Kidney capillary endothelial cell (primary cell): Measurements from ENCODE around the gene NTHL1.
"Not testable (repeated sequence)": the region's sequence is repeated elsewhere in the genome, so short reads cannot be mapped to it uniquely, and the experiment has no call there.

Experiments
- DNase-seq: peaks from one replicate; pipeline ENCODE4 v3.0.0-alpha.2; 2018; ENCODE audit warnings: low spot score

The NTHL1 gene

DNA sequence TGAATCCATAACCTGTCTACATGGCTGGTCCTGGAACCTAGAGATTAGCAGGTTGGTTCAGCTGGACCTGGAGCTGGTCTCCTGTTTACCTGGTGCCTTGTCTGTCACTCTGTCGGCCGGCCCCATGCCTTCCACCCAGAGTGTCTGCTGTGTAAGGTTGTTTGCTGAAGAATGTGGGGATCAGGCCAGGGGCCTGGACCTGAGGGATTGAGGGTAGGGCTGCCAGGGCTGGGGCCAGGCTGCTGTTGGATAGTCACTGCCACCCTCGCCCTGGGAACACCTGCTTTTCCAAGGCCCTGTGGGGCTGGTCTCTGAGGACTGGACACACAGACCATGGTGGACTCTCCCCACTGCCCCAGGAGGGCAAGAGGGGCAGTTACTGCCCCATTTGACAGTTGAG, 19.5 kb downstream of the NTHL1 start:
- no peak for DNase-seq

DNA sequence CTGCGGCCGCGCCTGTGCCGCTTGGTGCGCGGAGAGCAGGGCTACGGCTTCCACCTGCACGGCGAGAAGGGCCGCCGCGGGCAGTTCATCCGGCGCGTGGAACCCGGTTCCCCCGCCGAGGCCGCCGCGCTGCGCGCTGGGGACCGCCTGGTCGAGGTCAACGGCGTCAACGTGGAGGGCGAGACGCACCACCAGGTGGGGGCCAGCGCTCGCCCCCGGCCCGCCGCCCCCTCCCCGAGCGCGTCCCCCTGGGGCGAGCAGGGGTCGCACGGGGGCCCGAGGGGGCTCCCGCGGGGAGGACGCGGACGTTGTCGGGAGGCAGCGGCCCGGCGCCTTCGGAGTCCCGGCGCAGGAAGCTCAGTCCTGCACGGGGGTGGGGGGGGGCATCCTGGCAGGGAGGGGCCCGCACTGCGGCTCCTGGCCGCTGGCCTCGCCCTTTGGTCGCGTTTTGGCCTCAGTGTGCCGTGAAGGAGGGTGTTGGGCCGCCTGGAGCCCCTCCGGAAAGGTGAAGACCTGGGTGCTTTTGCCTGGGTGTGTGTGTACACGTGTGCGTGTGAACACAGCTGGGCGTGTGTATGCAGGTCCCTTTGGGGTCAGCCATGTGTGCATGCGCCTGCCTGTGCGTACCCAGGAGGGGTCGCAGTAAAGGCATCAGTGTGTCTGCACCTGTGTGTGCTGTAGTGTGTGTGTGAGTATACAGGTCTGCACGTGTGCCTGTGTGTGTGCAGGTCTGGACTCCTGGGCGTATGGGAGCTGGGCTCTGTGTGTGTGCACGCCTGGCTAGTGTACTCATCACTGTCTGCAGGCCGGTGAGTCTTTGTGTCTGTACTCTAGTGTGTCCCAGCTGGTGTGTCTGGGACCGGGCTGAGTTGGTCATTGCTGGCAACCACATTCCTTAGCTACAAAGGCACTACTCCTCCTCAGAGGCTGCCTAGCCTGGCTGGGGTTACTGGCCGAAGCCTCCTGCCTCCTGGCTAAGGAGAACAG, 20.3 kb downstream of the NTHL1 start:
- no peak for DNase-seq

DNA sequence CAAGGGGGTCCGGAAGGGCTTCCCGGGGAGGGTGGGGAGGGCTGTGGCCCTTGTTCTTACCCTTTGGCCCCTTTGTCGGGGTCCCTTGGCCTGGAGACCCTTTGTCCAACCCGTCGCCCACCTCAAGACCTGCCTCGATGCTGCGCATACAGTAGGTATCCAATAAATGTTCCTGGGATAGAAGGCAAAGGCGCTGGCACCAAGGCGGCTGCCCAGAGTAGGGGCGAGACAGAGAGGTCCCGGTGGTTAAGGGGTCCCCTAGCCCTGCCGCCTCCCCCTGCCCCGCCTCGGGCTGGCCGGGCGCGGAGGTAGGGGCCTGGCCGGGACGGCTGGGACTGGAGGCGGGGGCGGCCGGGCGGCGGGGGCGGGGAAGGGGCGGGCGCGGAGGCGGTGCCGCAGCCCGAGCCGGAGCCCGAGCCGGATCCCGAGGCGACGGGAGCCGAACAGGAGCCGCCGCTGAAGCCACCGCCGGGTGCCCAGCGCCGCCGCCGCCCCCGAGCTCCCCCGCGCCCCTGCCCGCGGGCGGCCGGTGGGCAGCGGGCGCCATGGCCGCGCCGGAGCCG, 21.1 kb downstream of the NTHL1 start, which contains the start of gene NHERF2:
Gene NHERF2 (plus strand): TSS at position 442 of the 563 bp plus-strand sequence. CDS start 104 bp downstream, at position 546.
- DNase-seq: no peak

DNA sequence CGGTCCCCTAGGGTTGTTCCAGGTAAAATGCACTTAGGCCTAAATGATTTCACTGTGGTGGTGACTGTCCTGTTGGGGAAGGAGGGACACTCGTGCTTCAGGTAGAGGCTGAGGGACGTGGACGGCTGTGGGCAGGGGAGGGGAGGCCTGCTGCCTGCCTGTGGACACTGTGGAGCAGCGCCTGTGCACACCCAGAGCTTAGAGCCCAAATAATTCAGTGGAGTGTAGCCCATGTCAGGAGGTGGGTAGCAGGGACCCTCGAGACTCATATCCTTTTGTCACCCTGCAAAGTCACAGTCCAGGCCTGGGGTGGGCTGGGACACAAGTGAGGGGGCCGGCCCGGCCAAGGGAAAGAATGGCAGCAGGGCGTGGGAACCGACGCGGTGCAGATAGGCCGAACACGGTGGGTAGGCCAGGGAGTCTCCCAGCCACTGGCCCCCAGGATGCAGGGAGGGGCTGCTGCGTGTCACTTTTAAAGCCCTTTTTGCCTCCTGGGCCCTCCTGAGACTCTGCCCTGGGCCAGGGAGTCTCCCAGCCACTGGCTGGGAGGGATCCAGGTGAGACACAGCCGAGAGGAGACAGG, 21.7 kb downstream of the NTHL1 start:
- DNase-seq: no peak

DNA sequence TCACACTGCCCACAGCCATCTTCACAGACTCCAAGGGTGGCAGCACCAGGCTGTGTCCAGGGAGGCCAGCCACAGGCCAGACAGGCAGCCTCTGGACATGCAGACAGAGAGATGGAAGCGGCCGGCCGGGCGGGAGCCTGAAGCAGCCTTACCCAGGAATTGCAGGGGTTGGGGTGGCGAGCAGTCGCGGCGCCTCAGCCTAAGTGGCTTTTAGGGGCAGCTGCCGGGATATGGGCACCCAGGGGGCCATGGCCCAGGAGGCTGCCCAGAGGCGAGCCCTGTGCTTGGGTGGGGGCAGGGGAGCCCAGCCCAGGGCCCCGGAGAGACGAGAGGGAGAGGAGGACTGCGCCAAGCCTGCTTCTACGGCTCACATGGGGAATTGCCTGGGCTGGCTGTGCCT, 22.4 kb downstream of the NTHL1 start:
- no peak for DNase-seq

DNA sequence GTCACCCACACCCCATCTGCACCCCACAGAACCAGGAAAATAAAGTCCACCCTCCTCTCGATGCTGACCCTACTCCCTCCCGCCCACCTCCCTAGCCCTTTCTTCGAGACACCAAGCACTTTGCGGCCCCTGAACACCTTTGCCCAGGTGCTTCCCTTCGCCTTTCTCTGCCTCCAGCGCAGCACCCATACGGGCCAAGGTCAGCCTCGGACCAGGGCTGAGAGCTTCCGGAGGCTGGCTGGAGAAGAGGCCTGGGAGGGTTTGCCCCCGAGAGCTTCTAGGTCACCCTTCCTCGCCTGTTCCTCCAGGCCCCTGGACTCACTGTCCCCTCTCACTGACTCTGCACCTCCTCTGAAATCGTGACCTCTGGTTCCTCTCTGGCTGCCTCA, 23.6 kb downstream of the NTHL1 start:
- no peak for DNase-seq

DNA sequence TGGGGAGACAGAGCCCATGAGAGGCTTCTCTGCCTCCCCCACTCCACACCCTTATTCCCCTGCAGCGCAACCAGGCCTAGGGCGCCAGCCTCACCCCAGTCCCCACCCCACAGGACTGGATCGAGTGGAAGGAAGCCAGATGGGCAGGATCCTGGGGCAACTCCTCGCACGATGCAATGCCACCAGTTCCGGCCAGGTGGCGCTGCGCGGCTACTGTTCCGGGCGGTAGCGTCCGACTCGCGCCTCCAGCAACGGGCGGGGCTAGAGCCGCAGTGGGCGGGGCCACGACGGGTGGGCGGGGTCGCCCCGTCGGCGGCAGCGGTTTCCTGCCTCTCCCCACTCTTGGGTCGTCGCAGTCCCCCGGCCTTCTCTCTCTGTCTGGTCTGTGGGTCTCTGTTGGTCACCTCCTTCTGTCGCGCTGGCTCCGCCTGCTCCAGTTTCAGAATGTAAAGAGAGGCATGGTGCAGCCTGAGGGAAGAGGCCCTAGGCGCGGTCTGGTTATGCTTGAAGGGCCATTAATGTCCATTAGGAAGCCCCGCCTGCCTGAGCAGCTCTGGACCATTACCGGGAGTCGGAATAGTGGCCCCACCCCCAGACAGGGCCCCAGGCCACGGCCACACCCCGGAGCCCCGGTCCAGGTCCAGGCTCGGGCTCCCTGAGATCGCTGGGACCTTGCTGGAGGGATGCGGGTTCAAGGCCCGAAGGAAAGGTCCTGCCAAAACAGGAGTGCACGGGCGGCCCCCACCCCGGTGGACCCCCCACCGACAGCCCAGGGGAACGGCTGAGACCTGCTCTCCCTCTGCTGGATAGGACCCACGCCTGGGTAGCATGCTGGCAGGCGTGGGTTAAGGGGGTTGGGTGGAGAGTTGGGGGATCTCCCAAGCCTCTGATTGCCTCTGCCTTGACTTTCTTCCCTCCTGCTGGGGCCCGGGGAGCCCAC, 24.3 kb downstream of the NTHL1 start:
- peak; percentile 88 for DNase-seq

DNA sequence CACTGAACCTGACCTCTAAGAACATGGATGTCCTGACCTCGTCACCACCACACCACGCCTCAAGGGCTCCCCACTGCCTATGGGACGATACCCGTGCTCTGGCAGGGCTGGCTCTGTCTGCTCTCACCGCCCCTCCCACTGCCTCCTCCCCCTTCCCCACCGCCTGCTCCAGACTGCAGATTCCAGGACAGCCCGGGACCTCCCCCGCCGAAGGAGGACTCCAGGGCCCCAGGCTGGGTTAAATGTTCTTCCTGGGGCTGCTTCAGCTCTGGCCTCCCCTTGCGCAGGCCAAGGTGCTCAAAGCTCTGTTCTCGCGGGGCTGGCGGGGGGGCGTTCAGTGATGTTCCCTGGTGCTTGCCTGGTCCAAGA, 24.9 kb downstream of the NTHL1 start:
- DNase-seq: no peak

DNA sequence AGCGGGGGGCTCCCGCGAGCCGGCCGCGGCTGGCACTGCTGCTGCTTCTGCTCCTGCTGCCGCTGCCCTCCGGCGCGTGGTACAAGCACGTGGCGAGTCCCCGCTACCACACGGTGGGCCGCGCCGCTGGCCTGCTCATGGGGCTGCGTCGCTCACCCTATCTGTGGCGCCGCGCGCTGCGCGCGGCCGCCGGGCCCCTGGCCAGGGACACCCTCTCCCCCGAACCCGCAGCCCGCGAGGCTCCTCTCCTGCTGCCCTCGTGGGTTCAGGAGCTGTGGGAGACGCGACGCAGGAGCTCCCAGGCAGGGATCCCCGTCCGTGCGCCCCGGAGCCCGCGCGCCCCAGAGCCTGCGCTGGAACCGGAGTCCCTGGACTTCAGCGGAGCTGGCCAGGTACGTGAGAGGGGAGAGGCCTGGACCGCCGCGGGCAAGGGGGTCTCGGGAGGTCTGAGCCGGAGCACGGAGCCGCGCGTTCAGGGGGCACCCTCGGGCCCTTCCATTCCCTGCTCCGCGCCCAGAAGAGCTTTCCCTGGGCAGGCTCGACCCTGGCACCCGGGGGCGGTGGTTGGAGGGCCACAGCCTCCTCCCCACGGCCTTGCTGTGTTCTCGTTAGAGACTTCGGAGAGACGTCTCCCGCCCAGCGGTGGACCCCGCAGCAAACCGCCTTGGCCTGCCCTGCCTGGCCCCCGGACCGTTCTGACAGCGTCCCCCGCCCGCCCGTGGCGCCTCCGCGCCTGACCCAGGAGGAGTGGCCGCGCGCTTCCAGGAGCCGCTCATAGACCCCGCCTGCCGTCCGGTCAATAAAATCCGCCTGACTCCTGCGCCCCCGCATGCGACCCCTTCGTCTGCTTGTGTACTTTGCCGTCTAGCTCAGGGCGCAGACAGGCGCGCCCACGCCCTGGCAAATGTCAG, 27.5 kb downstream of the NTHL1 start:
- DNase-seq: no peak

DNA sequence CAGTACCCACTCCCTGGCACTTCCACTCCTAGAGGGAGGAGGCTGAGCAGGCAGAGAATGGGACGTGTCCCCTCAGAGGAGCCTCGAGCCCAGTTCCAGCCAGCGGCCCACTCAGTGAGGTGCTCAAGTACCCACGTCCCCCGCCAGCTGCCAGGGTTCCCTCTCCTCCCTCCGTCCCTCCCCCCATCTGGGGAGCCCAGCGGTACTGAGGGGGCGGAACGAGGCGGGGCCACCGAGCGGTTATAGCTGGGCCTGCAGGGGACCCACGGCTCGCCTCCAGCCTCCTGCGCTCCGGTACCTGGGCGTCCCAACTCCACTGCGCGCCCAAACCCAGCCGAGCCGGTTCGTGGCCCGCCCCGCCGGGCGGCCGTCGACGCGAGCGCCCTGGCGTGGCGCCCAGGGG, 28.1 kb downstream of the NTHL1 start, which contains the start of gene NPW:
Gene NPW (plus strand): TSS at position 268 of the 403 bp plus-strand sequence.
- DNase-seq: no peak

DNA sequence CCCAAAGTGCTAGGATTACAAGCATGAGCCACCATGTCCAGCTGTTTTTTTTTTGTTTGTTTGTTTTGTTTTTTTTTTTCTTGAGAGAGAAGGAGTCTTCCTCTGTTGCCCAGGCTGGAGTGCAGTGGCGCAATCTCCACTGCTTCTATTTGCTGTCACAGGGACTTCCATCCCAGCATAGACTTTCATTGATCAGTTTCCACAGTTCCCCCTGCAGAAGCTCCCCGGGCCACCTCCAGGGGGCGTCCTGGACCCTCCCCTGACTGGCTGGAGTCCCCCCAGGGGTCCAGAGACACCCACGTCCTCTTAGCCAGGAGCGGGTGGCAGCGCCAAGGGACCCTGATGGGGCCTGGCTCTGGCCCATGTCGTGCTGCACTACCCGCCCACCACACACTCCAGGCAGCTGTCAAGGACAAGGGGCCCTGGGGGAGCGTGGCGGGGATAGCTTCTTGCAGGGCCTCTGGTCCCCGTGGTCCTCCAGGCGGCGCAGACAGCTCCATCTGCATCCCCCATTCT, 31.2 kb downstream of the NTHL1 start:
- DNase-seq: no peak

DNA sequence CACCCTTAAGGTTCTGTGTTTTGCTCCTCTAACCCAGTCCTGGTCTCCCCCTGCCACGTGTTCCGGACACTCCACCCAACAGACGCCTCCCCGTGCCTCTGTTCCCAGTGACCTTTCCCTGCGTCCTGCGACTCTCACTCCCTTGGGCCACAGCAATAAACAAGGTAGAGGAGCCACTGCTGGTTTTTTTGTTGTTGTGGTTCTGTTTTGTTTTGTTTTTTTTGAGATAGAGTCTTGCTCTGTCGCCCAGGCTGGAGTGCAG, 31.8 kb downstream of the NTHL1 start:
- no peak for DNase-seq

DNA sequence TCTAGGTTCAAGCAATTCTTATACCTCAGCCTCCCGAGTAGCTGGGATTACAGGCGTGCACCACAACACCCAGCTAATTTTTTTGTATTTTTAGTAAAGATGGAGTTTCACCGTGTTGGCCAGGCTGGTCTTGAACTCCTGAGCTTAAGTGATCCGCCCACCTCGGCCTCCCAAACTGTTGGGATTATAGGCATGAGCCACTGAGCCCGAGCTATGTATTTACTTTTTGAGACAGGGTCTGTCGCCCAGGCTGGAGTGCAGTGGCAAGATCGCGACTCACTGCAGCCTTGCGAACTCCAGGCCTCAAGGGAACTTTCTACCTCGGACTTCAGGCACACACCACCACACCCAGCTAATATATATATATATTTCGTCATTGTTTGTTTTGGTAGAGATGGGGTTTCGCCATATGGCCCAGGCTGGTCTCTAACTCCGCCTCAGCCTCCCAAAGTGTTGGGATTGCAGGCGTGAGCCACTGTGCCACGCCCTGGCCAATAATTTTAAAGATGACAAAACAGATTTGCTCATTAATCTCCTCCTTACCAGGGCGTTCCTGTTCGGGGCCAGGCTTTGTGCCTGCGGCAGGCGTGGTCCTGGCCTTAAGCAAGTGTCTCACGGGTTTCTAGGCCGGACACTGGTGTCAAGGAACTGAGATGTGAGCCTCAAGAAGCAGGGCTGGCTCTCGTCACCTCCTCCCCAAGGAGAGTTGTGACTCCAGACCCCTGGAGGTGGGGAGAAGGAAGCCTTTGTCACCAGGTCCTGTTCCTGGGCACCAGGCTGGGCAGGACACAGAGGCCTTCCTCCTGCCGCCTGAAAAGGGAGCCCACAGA, 32.3 kb downstream of the NTHL1 start:
- no peak for DNase-seq

DNA sequence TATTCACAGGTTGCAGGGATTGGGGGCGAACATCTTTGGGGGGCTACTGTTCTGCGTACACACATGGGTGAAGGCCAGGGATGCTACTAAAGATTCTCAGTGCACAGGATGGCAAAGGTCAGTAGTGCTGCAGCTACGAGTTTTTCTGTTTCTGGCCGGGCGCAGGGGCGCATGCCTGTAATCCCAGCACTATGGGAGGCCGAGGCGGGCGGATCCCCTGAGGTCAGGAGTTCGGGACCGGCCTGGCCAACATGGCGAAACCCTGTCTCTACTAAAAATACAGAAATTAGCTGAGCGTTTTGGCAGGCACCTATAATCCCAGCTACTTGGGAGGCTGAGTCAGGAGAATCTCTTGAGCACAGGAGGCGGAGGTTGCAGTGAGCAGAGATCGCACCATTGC, 34.1 kb downstream of the NTHL1 start:
- DNase-seq: no peak

DNA sequence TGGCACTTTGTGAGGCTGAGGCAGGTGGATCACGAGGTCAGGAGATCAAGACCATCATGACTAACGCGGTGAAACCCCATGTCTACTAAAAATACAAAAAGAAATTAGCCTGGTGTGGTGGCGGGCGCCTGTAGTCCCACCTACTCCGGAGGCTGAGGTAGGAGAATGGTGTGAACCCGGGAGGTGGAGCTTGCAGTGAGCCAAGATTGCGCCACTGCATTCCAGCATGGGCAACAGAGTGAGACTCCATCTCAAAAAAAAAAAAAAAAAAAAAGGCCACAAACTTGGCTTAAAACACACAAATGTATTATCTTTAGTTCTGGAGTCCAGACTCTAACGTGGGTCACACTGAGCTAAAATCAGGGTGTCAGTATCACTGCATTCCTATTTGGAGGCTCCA, 35.9 kb downstream of the NTHL1 start:
- not testable (repeated sequence) for DNase-seq

DNA sequence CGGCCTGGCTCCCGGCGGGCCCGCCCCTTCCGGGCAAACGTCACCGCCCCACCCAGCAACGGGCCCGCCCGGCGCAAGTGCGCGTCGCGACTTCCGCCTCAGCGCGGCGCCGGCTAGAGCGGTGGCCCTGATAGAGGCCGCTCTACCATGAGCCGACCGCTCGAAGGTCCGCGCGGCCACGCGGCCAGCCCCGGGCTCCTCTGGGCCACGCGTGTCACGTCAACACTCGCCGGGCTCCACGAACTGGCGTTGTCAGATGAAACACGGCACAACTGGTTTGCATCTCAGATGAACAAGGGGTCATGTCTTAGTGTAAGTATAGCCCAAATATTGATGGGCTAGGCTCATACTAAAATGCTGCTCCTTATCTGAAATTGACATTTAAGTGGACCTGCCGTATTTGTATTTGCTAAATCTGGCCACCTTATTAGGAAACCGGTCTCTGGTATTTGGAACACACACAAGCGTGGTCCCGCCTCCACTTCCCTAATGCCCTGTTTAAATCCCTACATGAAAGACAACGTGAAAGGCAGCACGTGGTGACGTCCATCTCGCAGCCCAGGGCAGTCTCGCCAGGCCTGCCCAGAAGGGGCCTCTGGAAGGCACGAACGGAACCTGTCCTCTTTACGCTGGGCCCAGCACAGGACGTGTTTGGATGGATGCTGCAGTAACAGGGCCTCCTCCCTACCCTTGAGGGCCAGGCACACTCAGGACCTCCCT, 37.7 kb downstream of the NTHL1 start, which contains the start of gene ZNF598:
Gene ZNF598 (minus strand): TSS at position 31 of the 720 bp plus-strand sequence.
- DNase-seq: peak; percentile 82

DNA sequence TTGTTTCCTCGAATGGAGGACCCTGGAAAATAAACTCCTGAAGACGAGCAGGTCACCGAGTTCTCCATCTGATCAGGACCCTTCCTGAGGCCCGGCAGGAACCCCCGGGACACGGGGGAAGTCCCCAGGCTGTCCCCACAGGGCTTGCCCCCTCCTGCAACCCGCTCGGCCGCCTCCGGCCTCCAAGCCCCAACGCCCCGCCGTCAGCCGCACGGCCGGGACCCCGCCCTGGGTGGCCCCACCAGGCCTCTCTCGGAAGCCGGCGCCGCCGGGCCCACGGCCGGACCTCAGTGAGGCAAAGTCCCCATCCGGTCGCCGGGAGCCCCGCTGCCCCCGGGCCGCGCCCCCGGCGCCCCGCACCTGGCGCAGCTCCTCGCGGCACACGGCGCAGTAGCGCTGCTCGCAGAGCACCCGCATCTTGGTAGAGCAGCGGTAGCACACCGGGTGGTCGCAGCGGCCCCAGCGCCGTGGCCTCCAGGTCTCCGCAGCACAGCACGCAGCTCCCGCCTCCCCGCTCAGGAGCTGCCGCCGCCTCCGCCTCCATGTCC, 38.4 kb downstream of the NTHL1 start:
- DNase-seq: no peak

DNA sequence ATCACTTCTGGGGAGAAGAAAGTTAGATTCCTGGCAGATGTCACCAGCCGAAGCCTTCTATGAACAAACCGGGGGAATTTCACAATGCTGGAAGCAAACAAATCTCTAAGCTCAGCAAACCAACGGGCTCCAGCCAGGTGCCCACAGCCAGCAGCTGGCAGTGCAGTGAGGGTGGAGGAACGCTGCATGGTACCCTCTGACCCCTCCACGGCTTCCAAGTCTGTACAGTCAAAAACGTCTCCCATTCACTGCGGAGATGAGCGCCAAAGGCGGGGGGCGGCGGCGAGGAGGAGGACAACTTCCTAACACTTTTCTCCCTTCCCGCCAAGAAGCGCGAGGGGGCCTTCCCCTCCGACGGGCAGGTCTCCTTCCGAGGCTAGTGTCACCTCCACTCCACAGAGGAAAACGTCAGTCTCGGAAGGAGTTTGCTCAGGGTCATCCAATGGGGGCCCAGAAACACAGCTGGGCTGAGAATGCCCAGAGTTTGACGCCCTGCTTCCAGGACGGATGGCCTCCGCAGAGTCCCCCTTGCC, 38.9 kb downstream of the NTHL1 start:
- DNase-seq: no peak
